ENCODE measurements around the gene SECISBP2L.

Gene SECISBP2L

GRCh38 chr15:48992545-48992944 is 53.7 kb downstream of the SECISBP2L start:
- no peak overlapping the region for H3K9ac ChIP-seq (ENCODE audit: low read depth, low read length)
- H3K4me3 ChIP-seq (ENCODE audit: low read depth, low read length): no peak overlapping the region
- H3K36me3 ChIP-seq (ENCODE audit: control insufficient read depth, insufficient read depth, low read length): peaks cover 48% of the 10 kb centered on the region
- no peaks in the 10 kb centered on the region for H3K9me3 ChIP-seq (ENCODE audit: control insufficient read depth, insufficient read depth, low read length)
- H3K27ac ChIP-seq (ENCODE audit: low read depth, low read length): no peak overlapping the region
- H3K4me1 ChIP-seq (ENCODE audit: control insufficient read depth, insufficient read depth, low read length): no peaks in the 10 kb centered on the region
- no peaks in the 10 kb centered on the region for H3K27me3 ChIP-seq (ENCODE audit: control insufficient read depth, insufficient read depth, low read length)

- no peaks in the 10 kb centered on the region for H3K9me3 ChIP-seq (ENCODE audit: control insufficient read depth, insufficient read depth, low read length)
- H3K36me3 ChIP-seq (ENCODE audit: control insufficient read depth, insufficient read depth, low read length): peaks cover 43% of the 10 kb centered on the region
- H3K27ac ChIP-seq (ENCODE audit: low read depth, low read length): no peak overlapping the region
- H3K4me1 ChIP-seq (ENCODE audit: control insufficient read depth, insufficient read depth, low read length): no peaks in the 10 kb centered on the region
- no peak overlapping the region for H3K4me3 ChIP-seq (ENCODE audit: low read depth, low read length)
- no peak overlapping the region for H3K9ac ChIP-seq (ENCODE audit: low read depth, low read length)
- no peaks in the 10 kb centered on the region for H3K27me3 ChIP-seq (ENCODE audit: control insufficient read depth, insufficient read depth, low read length)
Measured at GRCh38 chr15:48992096-48992495, 54.1 kb downstream of the SECISBP2L start.

- Histone ChIP-seq H3K27me3 (ENCODE audit: control insufficient read depth, insufficient read depth, low read length) (no peaks in the 10 kb centered on the region), H3K9me3 (ENCODE audit: control insufficient read depth, insufficient read depth, low read length) (no peaks in the 10 kb centered on the region), H3K27ac (ENCODE audit: low read depth, low read length) (no peak overlapping the region), H3K4me1 (ENCODE audit: control insufficient read depth, insufficient read depth, low read length) (no peaks in the 10 kb centered on the region), H3K9ac (ENCODE audit: low read depth, low read length) (no peak overlapping the region), H3K36me3 (ENCODE audit: control insufficient read depth, insufficient read depth, low read length) (peaks cover 22% of the 10 kb centered on the region), H3K4me3 (ENCODE audit: low read depth, low read length) (no peak overlapping the region)
Measured at GRCh38 chr15:48989170-48989569, 57.1 kb downstream of the SECISBP2L start.

- H3K9ac ChIP-seq (ENCODE audit: low read depth, low read length): no peak overlapping the region
- H3K36me3 ChIP-seq (ENCODE audit: control insufficient read depth, insufficient read depth, low read length): peaks cover 12% of the 10 kb centered on the region
- H3K27me3 ChIP-seq (ENCODE audit: control insufficient read depth, insufficient read depth, low read length): no peaks in the 10 kb centered on the region
- no peak overlapping the region for H3K4me3 ChIP-seq (ENCODE audit: low read depth, low read length)
- H3K4me1 ChIP-seq (ENCODE audit: control insufficient read depth, insufficient read depth, low read length): no peaks in the 10 kb centered on the region
- no peaks in the 10 kb centered on the region for H3K9me3 ChIP-seq (ENCODE audit: control insufficient read depth, insufficient read depth, low read length)
- no peak overlapping the region for H3K27ac ChIP-seq (ENCODE audit: low read depth, low read length)
Measured at GRCh38 chr15:48987142-48987541, 59.1 kb downstream of the SECISBP2L start.

- Histone ChIP-seq H3K36me3 (ENCODE audit: control insufficient read depth, insufficient read depth, low read length) (peaks cover 3% of the 10 kb centered on the region), H3K27ac (ENCODE audit: low read depth, low read length) (no peak overlapping the region), H3K27me3 (ENCODE audit: control insufficient read depth, insufficient read depth, low read length) (no peaks in the 10 kb centered on the region), H3K4me1 (ENCODE audit: control insufficient read depth, insufficient read depth, low read length) (no peaks in the 10 kb centered on the region), H3K9ac (ENCODE audit: low read depth, low read length) (no peak overlapping the region), H3K9me3 (ENCODE audit: control insufficient read depth, insufficient read depth, low read length) (no peaks in the 10 kb centered on the region), H3K4me3 (ENCODE audit: low read depth, low read length) (no peak overlapping the region)
Measured at GRCh38 chr15:48986240-48986639, 60.0 kb downstream of the SECISBP2L start.

GRCh38 chr15:48985516-48985915 is 60.7 kb downstream of the SECISBP2L start:
- H3K9ac ChIP-seq (ENCODE audit: low read depth, low read length): no peak overlapping the region
- no peaks in the 10 kb centered on the region for H3K27me3 ChIP-seq (ENCODE audit: control insufficient read depth, insufficient read depth, low read length)
- H3K4me3 ChIP-seq (ENCODE audit: low read depth, low read length): no peak overlapping the region
- no peaks in the 10 kb centered on the region for H3K4me1 ChIP-seq (ENCODE audit: control insufficient read depth, insufficient read depth, low read length)
- no peak overlapping the region for H3K27ac ChIP-seq (ENCODE audit: low read depth, low read length)
- H3K36me3 ChIP-seq (ENCODE audit: control insufficient read depth, insufficient read depth, low read length): no peaks in the 10 kb centered on the region; the same call in 1 of the 2 replicates
- no peaks in the 10 kb centered on the region for H3K9me3 ChIP-seq (ENCODE audit: control insufficient read depth, insufficient read depth, low read length)

GRCh38 chr15:48984811-48985352 is 61.4 kb downstream of the SECISBP2L start:
- H3K4me1 ChIP-seq (ENCODE audit: control insufficient read depth, insufficient read depth, low read length): no peaks in the 10 kb centered on the region
- H3K36me3 ChIP-seq (ENCODE audit: control insufficient read depth, insufficient read depth, low read length): no peaks in the 10 kb centered on the region
- H3K27me3 ChIP-seq (ENCODE audit: control insufficient read depth, insufficient read depth, low read length): no peaks in the 10 kb centered on the region
- no peak overlapping the region for H3K4me3 ChIP-seq (ENCODE audit: low read depth, low read length)
- H3K9me3 ChIP-seq (ENCODE audit: control insufficient read depth, insufficient read depth, low read length): no peaks in the 10 kb centered on the region
- H3K27ac ChIP-seq (ENCODE audit: low read depth, low read length): no peak overlapping the region
- H3K9ac ChIP-seq (ENCODE audit: low read depth, low read length): no peak overlapping the region

GRCh38 chr15:48984021-48984710 is 62.1 kb downstream of the SECISBP2L start:
- Histone ChIP-seq H3K4me3 (ENCODE audit: low read depth, low read length) (no peak overlapping the region), H3K27me3 (ENCODE audit: control insufficient read depth, insufficient read depth, low read length) (no peaks in the 10 kb centered on the region), H3K9me3 (ENCODE audit: control insufficient read depth, insufficient read depth, low read length) (no peaks in the 10 kb centered on the region), H3K9ac (ENCODE audit: low read depth, low read length) (no peak overlapping the region), H3K4me1 (ENCODE audit: control insufficient read depth, insufficient read depth, low read length) (no peaks in the 10 kb centered on the region), H3K27ac (ENCODE audit: low read depth, low read length) (no peak overlapping the region), H3K36me3 (ENCODE audit: control insufficient read depth, insufficient read depth, low read length) (no peaks in the 10 kb centered on the region)

- no peak overlapping the region for H3K4me3 ChIP-seq (ENCODE audit: low read depth, low read length)
- H3K36me3 ChIP-seq (ENCODE audit: control insufficient read depth, insufficient read depth, low read length): no peaks in the 10 kb centered on the region
Measured at GRCh38 chr15:48983300-48983699, 62.9 kb downstream of the SECISBP2L start.

GRCh38 chr15:48981941-48982340 is 64.3 kb downstream of the SECISBP2L start:
- Histone ChIP-seq H3K36me3 (ENCODE audit: control insufficient read depth, insufficient read depth, low read length) (no peaks in the 10 kb centered on the region), H3K9me3 (ENCODE audit: control insufficient read depth, insufficient read depth, low read length) (no peaks in the 10 kb centered on the region), H3K27ac (ENCODE audit: low read depth, low read length) (no peak overlapping the region), H3K4me1 (ENCODE audit: control insufficient read depth, insufficient read depth, low read length) (no peaks in the 10 kb centered on the region), H3K27me3 (ENCODE audit: control insufficient read depth, insufficient read depth, low read length) (no peaks in the 10 kb centered on the region), H3K9ac (ENCODE audit: low read depth, low read length) (no peak overlapping the region), H3K4me3 (ENCODE audit: low read depth, low read length) (no peak overlapping the region)

More at GRCh38 chr15:48983300-48983699, 62.9 kb downstream of the SECISBP2L start:
- H3K27ac ChIP-seq (ENCODE audit: low read depth, low read length): no peak overlapping the region
- H3K9ac ChIP-seq (ENCODE audit: low read depth, low read length): no peak overlapping the region
- no peaks in the 10 kb centered on the region for H3K4me1 ChIP-seq (ENCODE audit: control insufficient read depth, insufficient read depth, low read length)
- H3K27me3 ChIP-seq (ENCODE audit: control insufficient read depth, insufficient read depth, low read length): no peaks in the 10 kb centered on the region
- H3K9me3 ChIP-seq (ENCODE audit: control insufficient read depth, insufficient read depth, low read length): no peaks in the 10 kb centered on the region

GRCh38 chr15:48978638-48979037 is 67.6 kb downstream of the SECISBP2L start:
- no peak overlapping the region for H3K4me3 ChIP-seq (ENCODE audit: low read depth, low read length)
- no peak overlapping the region for H3K9ac ChIP-seq (ENCODE audit: low read depth, low read length)
- no peak overlapping the region for H3K27ac ChIP-seq (ENCODE audit: low read depth, low read length)
- H3K9me3 ChIP-seq (ENCODE audit: control insufficient read depth, insufficient read depth, low read length): no peaks in the 10 kb centered on the region
- peaks cover 4% of the 10 kb centered on the region; the same call in 1 of the 2 replicates for H3K27me3 ChIP-seq (ENCODE audit: control insufficient read depth, insufficient read depth, low read length)
- no peaks in the 10 kb centered on the region for H3K36me3 ChIP-seq (ENCODE audit: control insufficient read depth, insufficient read depth, low read length)
- H3K4me1 ChIP-seq (ENCODE audit: control insufficient read depth, insufficient read depth, low read length): peaks cover 16% of the 10 kb centered on the region

All from HUES48 (cell line).